Muscle layer of duodenum (tissue), 2 donors: ENCODE measurements around the gene FAT2.

Experiments
- H3K27ac ChIP-seq: one replicate; pipeline ENCODE4 v1.7.0; 2013; ENCODE audit warnings: mild to moderate bottlenecking, low read length
- H3K27me3 ChIP-seq: one replicate; pipeline ENCODE4 v1.7.0; 2013; ENCODE audit warnings: low read depth, mild to moderate bottlenecking, control low read depth, low read length
- H3K36me3 ChIP-seq, 2 donors: one replicate each; pipeline ENCODE4 v1.7.0; 2013; ENCODE audit warnings: low read length in 2 of 2, control low read depth in 1 of 2, mild to moderate bottlenecking in 1 of 2; ENCODE audit not compliant: insufficient read depth in 2 of 2, control insufficient read depth in 1 of 2
- H3K4me1 ChIP-seq, 2 donors: one replicate each; pipeline ENCODE4 v1.7.0; 2013; ENCODE audit warnings: low read length in 2 of 2, mild to moderate bottlenecking in 2 of 2, control low read depth in 1 of 2, moderate library complexity in 1 of 2; ENCODE audit not compliant: insufficient read depth in 2 of 2, control insufficient read depth in 1 of 2
- H3K4me3 ChIP-seq, 2 donors: one replicate each; pipeline ENCODE4 v1.7.0; 2013; ENCODE audit warnings: low read length in 2 of 2, low read depth in 1 of 2, mild to moderate bottlenecking in 1 of 2
- H3K9me3 ChIP-seq, 2 donors: one replicate each; pipeline ENCODE4 v1.7.0; 2013; ENCODE audit warnings: low read length in 2 of 2, control low read depth in 1 of 2, mild to moderate bottlenecking in 1 of 2; ENCODE audit not compliant: control insufficient read depth in 1 of 2
- donor health status: healthy.

FAT2 gene

GRCh38 chr5:151622367-151623088 is 31.4 kb upstream of the FAT2 start:
- Histone ChIP-seq H3K36me3 (no peaks in the 10 kb centered on the region), H3K27ac (no peak overlapping the region), H3K27me3 (no peaks in the 10 kb centered on the region), H3K4me3 (no peak overlapping the region), H3K9me3 (no peaks in the 10 kb centered on the region), H3K4me1 (no peaks in the 10 kb centered on the region)

GRCh38 chr5:151620461-151620840 is 29.3 kb upstream of the FAT2 start:
- Histone ChIP-seq H3K4me1 (no peaks in the 10 kb centered on the region), H3K36me3 (no peaks in the 10 kb centered on the region), H3K27ac (no peak overlapping the region), H3K4me3 (no peak overlapping the region), H3K27me3 (no peaks in the 10 kb centered on the region), H3K9me3 (no peaks in the 10 kb centered on the region)

- no peaks in the 10 kb centered on the region for H3K9me3 ChIP-seq
- H3K4me1 ChIP-seq: no peaks in the 10 kb centered on the region
- H3K36me3 ChIP-seq: no peaks in the 10 kb centered on the region
- no peaks in the 10 kb centered on the region for H3K27me3 ChIP-seq
- H3K4me3 ChIP-seq: no peak overlapping the region
- H3K27ac ChIP-seq: no peak overlapping the region
These were observed 28.8 kb upstream of the FAT2 start for GRCh38 chr5:151619812-151620460.

- Histone ChIP-seq H3K4me1 (no peaks in the 10 kb centered on the region), H3K9me3 (no peaks in the 10 kb centered on the region), H3K27ac (no peak overlapping the region), H3K4me3 (no peak overlapping the region), H3K27me3 (no peaks in the 10 kb centered on the region), H3K36me3 (no peaks in the 10 kb centered on the region)
These were observed 27.8 kb upstream of the FAT2 start for GRCh38 chr5:151618907-151619306.

GRCh38 chr5:151617841-151618710 is 26.9 kb upstream of the FAT2 start:
- Histone ChIP-seq H3K27ac (no peak overlapping the region), H3K4me1 (no peaks in the 10 kb centered on the region), H3K9me3 (no peaks in the 10 kb centered on the region)

GRCh38 chr5:151617383-151617840 is 26.3 kb upstream of the FAT2 start:
- Histone ChIP-seq H3K9me3 (no peaks in the 10 kb centered on the region), H3K27ac (no peak overlapping the region), H3K36me3 (no peaks in the 10 kb centered on the region), H3K27me3 (no peaks in the 10 kb centered on the region), H3K4me3 (no peak overlapping the region), H3K4me1 (no peaks in the 10 kb centered on the region)

More at GRCh38 chr5:151617841-151618710, 26.9 kb upstream of the FAT2 start:
- Histone ChIP-seq H3K4me3 (no peak overlapping the region), H3K36me3 (no peaks in the 10 kb centered on the region), H3K27me3 (no peaks in the 10 kb centered on the region)

GRCh38 chr5:151615431-151615830 is 24.3 kb upstream of the FAT2 start:
- Histone ChIP-seq H3K4me1 (no peaks in the 10 kb centered on the region), H3K4me3 (no peak overlapping the region), H3K27me3 (no peaks in the 10 kb centered on the region), H3K36me3 (no peaks in the 10 kb centered on the region), H3K27ac (no peak overlapping the region), H3K9me3 (no peaks in the 10 kb centered on the region)

GRCh38 chr5:151614565-151614964 is 23.4 kb upstream of the FAT2 start:
- no peaks in the 10 kb centered on the region for H3K27me3 ChIP-seq
- H3K27ac ChIP-seq: no peak overlapping the region
- H3K9me3 ChIP-seq: no peaks in the 10 kb centered on the region
- no peaks in the 10 kb centered on the region for H3K36me3 ChIP-seq
- no peak overlapping the region for H3K4me3 ChIP-seq
- H3K4me1 ChIP-seq: no peaks in the 10 kb centered on the region

- no peaks in the 10 kb centered on the region for H3K4me1 ChIP-seq
- no peak overlapping the region for H3K27ac ChIP-seq
- H3K4me3 ChIP-seq: no peak overlapping the region
- no peaks in the 10 kb centered on the region for H3K36me3 ChIP-seq
- H3K9me3 ChIP-seq: no peaks in the 10 kb centered on the region
- H3K27me3 ChIP-seq: no peaks in the 10 kb centered on the region
These were observed 21.7 kb upstream of the FAT2 start for GRCh38 chr5:151612689-151613427.

- no peaks in the 10 kb centered on the region for H3K27me3 ChIP-seq
- H3K36me3 ChIP-seq: no peaks in the 10 kb centered on the region
- no peak overlapping the region for H3K27ac ChIP-seq
- H3K4me3 ChIP-seq: no peak overlapping the region
- no peaks in the 10 kb centered on the region for H3K4me1 ChIP-seq
- no peaks in the 10 kb centered on the region for H3K9me3 ChIP-seq
These were observed 20.1 kb upstream of the FAT2 start for GRCh38 chr5:151611127-151611775.
